HL-60/S4 treated with retinoic acid at 250 ng/mL for 4 days and 3 days (cell line): Measurements from ENCODE around the gene CPSF4.
"Not testable (repeated sequence)": the region's sequence is repeated elsewhere in the genome, so short reads cannot be mapped to it uniquely, and the experiment has no call there.

Experiments
- in situ Hi-C: fragments of 300-500 bp; cut with MboI; formaldehyde crosslinking; loops from 2 replicates; pipeline ENCODE4 v1.7.0; 2022; ENCODE audit warnings: low sequenced_read_pairs

CPSF4 gene

GRCh38 chr7:99485094-99485493, 46.4 kb downstream of the CPSF4 start:
- in situ Hi-C loops = no loop called here

DNA sequence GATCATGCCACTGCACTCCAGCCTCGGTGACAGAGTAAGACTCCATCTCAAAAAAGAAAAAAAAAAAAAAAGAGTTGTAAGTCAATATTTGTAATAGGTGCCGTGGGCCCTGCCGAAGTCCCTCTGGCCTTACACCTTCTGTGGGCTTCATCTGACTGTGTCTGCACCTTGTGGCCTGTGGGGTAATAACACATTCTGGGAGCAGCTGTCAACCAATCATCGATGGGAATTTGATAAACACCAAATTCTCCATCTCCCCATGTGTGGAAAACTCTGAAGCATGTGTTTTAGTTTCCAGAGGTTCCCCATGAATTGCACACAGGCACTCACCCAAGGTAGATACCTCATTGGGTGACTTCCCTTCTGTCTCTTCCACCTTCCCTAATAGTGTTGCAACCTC, 50.5 kb downstream of the CPSF4 start:
- in situ Hi-C loops = no loop called here

DNA sequence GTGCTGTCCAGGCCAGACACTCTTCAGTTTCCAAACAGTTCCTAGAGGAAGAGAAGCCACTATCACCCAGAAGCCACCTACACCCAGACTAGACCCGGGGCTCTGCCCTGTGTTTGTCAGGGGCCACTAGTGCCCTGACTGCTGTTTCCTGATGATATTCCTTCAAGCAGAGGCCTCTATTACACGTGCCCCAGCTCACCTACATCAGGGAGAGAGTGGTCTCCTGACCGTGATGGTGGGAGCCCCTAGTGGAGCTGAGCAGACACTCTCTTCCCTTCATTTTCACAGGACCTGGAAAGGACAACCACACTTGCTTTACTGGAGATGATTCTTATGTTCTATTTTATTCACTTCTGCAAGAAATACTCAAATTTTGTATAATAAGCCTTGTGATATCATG, 52.1 kb downstream of the CPSF4 start:
- in situ Hi-C loops = no loop called here

GRCh38 chr7:99493823-99494222, 55.1 kb downstream of the CPSF4 start:
- in situ Hi-C loops = no loop called here

DNA sequence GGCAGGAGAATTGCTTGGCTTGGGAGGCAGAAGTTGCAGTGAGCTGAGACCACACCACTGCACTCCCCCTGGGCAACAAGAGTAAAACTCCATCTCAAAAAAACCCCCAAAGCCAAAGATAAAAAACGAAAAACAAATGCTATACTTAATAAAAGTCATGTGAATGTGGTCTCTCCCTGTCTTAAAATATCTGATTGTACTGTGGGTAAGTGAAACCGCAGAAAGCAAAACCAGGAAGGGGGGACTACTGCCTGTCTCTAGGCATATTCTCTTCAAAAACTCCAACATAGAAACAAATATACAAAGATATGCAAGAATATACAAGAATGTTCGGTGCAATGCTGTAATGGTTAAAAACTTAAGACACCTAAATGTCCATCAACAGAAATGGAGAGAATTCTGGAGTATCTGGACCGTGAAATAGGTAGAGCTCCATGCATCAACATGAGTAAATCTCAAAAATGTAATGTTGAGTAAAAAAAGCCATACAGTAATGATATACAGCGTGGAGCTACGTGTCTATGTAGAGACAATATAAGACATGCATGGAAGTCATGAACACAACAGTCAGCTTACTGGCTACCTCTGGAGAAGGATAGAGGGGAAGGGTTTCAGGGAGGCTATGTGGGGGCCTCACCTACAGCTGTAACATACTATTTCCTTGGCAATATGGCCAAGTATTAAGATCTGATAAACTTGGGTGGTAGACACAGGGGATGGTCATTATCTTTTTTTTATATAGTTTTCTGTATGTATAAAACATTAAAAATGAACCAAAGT, 59.2 kb downstream of the CPSF4 start:
- in situ Hi-C loops = no loop called here

DNA sequence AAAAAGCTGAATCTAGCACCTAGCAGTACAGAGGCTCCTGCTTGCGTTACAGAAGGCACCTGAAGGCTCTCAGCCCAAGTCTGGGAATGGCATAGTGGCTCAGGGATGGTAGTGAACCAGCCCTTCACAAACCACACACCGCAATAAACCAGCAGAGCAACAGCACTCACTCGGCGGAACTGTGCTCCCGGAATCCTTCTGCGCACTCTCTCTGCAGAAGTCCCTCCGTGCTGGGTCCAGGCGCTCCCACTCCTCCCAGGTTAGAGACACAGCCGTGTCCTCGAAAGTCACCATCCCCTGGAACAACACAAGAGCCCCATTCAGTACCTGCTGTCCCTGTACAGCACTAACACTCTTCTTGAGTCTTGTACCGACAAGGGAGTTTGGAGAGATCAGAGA, 59.8 kb downstream of the CPSF4 start:
- in situ Hi-C loops = no loop called here

DNA sequence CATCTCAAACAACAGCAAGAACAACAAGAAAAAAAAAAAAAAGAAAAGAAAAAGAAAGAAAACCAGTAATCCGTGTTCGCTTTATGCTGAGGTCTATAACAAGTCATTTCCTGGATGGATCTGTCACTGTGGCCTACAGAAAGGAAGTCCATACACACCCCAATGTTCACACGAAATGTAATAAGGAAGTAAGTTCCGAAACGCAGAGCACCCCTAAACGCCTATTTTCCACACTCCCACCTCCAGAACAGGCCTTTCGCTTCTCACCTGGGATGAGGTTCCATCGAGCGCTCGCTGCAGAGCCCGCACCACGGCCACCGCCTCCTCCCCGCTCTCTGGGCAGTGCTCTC, 60.6 kb downstream of the CPSF4 start:
- in situ Hi-C loops = no loop called here

- in situ Hi-C loops = no loop called here
These were observed 61.2 kb downstream of the CPSF4 start, which contains the start of gene ZNF394 for GRCh38 chr7:99499721-99500636. Gene ZNF394, minus strand, starts transcription at chr7:99500281. Its CDS starts 188 bp downstream, at chr7:99500093.

DNA sequence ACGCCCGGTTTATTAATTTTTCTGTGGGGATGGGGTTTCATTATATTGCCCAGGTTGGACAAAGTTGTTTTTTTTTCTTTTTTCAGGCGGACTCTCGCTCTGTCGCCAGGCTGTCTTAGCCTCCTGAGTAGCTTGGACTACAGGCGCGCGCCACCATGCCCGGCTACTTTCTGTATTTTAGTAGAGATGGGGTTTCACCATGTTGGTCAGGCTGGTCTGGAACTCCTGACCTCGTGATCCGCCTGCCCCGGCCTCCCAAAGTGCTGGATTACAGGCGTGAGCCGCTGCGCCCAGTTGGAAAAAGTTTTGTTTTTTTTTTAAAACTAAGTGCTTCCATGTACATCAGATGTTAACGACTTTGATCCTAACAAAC, 61.9 kb downstream of the CPSF4 start:
- in situ Hi-C loops = no loop called here

DNA sequence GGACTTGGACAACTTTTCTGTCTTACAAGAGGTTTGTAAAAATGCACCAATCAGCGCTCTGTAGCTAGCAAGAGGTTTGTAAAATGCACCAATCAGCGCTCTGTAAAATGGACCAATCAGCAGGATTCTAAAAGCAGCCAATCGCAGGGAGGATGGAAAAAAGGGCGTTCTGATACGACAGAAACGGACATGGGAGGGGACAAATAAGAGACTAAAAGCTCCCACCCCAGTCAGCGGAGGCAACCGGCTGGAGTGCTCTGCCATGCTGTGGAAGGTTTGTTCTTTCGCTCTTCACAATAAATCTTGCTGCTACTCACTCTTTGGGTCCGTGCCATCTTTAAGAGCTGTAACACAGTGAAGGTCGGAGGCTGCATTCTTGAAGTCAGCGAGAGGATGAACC, 62.5 kb downstream of the CPSF4 start:
- in situ Hi-C loops = not testable (repeated sequence)

- in situ Hi-C loops = no loop called here
These were observed 65.5 kb downstream of the CPSF4 start for GRCh38 chr7:99504281-99504602.

DNA sequence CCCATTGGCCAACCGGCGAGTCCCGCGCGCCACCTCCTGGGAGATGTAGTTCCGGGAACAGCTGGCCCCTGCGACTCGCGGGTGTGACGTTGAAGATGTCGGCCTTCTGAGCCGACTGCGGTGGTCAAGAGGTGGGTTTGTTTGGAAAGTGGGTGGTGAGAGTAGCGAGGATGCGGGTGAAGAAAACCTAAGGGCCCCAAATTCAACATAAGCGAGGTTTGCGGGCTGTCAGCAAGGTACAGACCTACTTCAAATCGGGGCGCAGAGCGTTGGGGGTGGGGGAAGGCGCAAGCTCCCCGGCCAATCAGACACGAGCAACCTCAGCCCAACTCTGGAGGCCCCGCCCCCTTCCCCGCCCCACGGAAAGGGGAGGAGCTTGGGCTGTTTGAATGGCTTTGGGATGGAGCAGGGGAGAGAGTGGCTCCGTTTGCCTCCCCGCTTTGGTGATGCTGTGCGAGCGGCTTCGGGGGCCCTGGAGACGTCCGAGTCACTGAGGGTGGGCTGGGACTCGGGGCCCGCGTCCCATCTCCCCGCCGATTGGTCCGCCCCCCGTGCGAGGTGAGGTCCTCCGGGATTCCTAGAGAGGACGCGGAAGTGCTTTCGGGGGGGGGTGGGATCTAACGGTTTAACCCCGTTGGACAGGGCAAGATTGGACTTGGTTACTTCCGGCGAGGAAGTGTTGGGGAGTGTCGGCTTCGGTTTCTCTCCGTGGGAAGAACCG, 66.0 kb downstream of the CPSF4 start, which contains the start of gene ZKSCAN5:
Gene ZKSCAN5, plus strand, starts transcription at position 60 of the 721 bp plus-strand sequence. CDS start 1,383 bp downstream, outside the sequence.
- in situ Hi-C loops = no loop called here

DNA sequence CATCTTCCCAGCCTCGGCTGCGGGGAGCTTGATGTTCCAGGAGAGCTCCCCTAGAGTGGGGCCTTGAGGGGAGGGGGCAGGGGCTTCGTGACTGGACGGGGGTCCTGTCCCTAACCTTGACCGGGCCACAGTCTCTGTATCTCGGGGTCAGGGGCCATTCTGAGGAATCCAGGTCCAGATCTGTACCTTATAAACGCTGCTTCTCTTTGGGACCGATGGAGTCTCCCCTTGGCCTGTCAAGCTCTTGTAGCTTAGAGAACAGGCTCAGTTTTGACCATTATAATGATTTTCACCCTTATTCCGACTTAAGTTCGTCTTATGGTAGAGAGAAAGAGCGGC, 66.5 kb downstream of the CPSF4 start:
- in situ Hi-C loops = no loop called here
